ENCODE measurements around the gene MRPS22.

- no peak for TF ChIP-seq POLR2A (IDR thresholded peaks at IDR 0.05; ENCODE audit: control extremely low read depth in 1 of 2, low read depth in 2 of 2, low read length in 2 of 2)
- TF ChIP-seq, protein P1, sequence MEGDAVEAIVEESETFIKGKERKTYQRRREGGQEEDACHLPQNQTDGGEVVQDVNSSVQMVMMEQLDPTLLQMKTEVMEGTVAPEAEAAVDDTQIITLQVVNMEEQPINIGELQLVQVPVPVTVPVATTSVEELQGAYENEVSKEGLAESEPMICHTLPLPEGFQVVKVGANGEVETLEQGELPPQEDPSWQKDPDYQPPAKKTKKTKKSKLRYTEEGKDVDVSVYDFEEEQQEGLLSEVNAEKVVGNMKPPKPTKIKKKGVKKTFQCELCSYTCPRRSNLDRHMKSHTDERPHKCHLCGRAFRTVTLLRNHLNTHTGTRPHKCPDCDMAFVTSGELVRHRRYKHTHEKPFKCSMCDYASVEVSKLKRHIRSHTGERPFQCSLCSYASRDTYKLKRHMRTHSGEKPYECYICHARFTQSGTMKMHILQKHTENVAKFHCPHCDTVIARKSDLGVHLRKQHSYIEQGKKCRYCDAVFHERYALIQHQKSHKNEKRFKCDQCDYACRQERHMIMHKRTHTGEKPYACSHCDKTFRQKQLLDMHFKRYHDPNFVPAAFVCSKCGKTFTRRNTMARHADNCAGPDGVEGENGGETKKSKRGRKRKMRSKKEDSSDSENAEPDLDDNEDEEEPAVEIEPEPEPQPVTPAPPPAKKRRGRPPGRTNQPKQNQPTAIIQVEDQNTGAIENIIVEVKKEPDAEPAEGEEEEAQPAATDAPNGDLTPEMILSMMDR (IDR thresholded peaks at IDR 0.05; ENCODE audit: control extremely low read depth in 1 of 3, insufficient read depth in 1 of 3, low read depth in 1 of 3, low read length in 3 of 3): no peak
- no peak for TF ChIP-seq TAF7 (optimal IDR thresholded peaks at IDR 0.05; ENCODE audit: borderline replicate concordance, low read depth, low read length)
- TF ChIP-seq TAF1 (IDR thresholded peaks at IDR 0.05; ENCODE audit: low read depth, low read length): no peak
- TF ChIP-seq SIN3A (conservative IDR thresholded peaks at IDR 0.05 in 1 of 2, IDR thresholded peaks at IDR 0.05 in 1 of 2; ENCODE audit: low read depth in 1 of 2, low read length in 2 of 2): no peak
Observed at GRCh38 chr3:139355476-139355875, 11.7 kb downstream of the MRPS22 start.

Data from H1 (cell line).